Head of caudate nucleus (tissue), 42 donors: ENCODE data around the gene C2orf78.
"Not testable (repeated sequence)": the region's sequence is repeated elsewhere in the genome, so short reads cannot be mapped to it uniquely, and the experiment has no call there.

Experiments
- DNase-seq, 42 donors: peaks; one replicate each; pipeline versions ENCODE4 v3.0.0 to v3.0.0-alpha.2; 2020 to 2021; ENCODE audit warnings: mixed read lengths in 7 of 42
- intact Hi-C: fragments of 100-400 bp; cut with DNase I; formaldehyde crosslinking; loops from one replicate; pipeline ENCODE4 v1.15.0; 2022

C2orf78 gene

GRCh38 chr2:73783883-73784282 is at the start of gene C2orf78:
Gene C2orf78, plus strand, starts transcription at chr2:73784183. Its CDS starts 127 bp downstream, at chr2:73784310.
- intact Hi-C loops = not testable (repeated sequence)

GRCh38 chr2:73736378-73736777 is 47.6 kb upstream of the C2orf78 start:
- intact Hi-C loops = no loop called here
- DNase-seq = no peak

More at GRCh38 chr2:73783883-73784282, at the start of gene C2orf78:
- DNase-seq = not testable (repeated sequence)

- DNase-seq = peak; percentile 92 to 98 (median 96)
- intact Hi-C loops = no loop called here
Measured at GRCh38 chr2:73736855-73737779, 46.9 kb upstream of the C2orf78 start, which contains the start of gene TPRKB. Gene TPRKB, minus strand, starts transcription at chr2:73737345. Its CDS starts 2,776 bp downstream, at chr2:73734569.

- intact Hi-C loops = no loop called here
- no peak for DNase-seq
Measured at GRCh38 chr2:73739101-73739500, 44.9 kb upstream of the C2orf78 start.

GRCh38 chr2:73740767-73741166 is 43.2 kb upstream of the C2orf78 start:
- no peak for DNase-seq
- intact Hi-C loops = no loop called here

GRCh38 chr2:73746015-73746876 is 37.7 kb upstream of the C2orf78 start:
- DNase-seq = no peak
- intact Hi-C loops = no loop called here

- no peak for DNase-seq
- intact Hi-C loops = no loop called here
Measured at GRCh38 chr2:73746877-73747208, 37.1 kb upstream of the C2orf78 start.

GRCh38 chr2:73749314-73749713 is 34.7 kb upstream of the C2orf78 start:
- DNase-seq = no peak
- intact Hi-C loops = no loop called here

GRCh38 chr2:73754332-73754731 is 29.7 kb upstream of the C2orf78 start:
- DNase-seq, intact Hi-C loops: not testable (repeated sequence)

GRCh38 chr2:73759285-73759764 is 24.7 kb upstream of the C2orf78 start:
- intact Hi-C loops = no loop called here
- no peak for DNase-seq

GRCh38 chr2:73759904-73760303 is 24.1 kb upstream of the C2orf78 start:
- intact Hi-C loops = no loop called here
- no peak for DNase-seq

GRCh38 chr2:73762571-73762970 is 21.4 kb upstream of the C2orf78 start:
- DNase-seq = no peak
- intact Hi-C loops = no loop called here

- intact Hi-C loops = no loop called here
- DNase-seq = no peak
Measured at GRCh38 chr2:73764945-73765344, 19.0 kb upstream of the C2orf78 start.

GRCh38 chr2:73766349-73766748 is 17.6 kb upstream of the C2orf78 start:
- DNase-seq = no peak
- intact Hi-C loops = no loop called here

GRCh38 chr2:73766994-73767393 is 17.0 kb upstream of the C2orf78 start:
- DNase-seq = no peak
- intact Hi-C loops = no loop called here

GRCh38 chr2:73770725-73771124 is 13.3 kb upstream of the C2orf78 start:
- intact Hi-C loops = no loop called here
- no peak for DNase-seq

- DNase-seq = peak in 6 of 42 donors; percentile 8 to 60 (median 24)
Measured at GRCh38 chr2:73772819-73773218, 11.2 kb upstream of the C2orf78 start.

GRCh38 chr2:73776381-73776780 is 7.6 kb upstream of the C2orf78 start:
- intact Hi-C loops = no loop called here
- DNase-seq = no peak

More at GRCh38 chr2:73772819-73773218, 11.2 kb upstream of the C2orf78 start:
- intact Hi-C loops = no loop called here

GRCh38 chr2:73776869-73777519 is 7.0 kb upstream of the C2orf78 start:
- no peak for DNase-seq
- intact Hi-C loops = no loop called here
